ENCODE data around the gene NDUFB2.
A peak's percentile ranks its signal among the peaks of the same experiment; 100 is the strongest.
"Not testable (repeated sequence)": the region's sequence is repeated elsewhere in the genome, so short reads cannot be mapped to it uniquely, and the experiment has no call there.

NDUFB2 gene

DNA sequence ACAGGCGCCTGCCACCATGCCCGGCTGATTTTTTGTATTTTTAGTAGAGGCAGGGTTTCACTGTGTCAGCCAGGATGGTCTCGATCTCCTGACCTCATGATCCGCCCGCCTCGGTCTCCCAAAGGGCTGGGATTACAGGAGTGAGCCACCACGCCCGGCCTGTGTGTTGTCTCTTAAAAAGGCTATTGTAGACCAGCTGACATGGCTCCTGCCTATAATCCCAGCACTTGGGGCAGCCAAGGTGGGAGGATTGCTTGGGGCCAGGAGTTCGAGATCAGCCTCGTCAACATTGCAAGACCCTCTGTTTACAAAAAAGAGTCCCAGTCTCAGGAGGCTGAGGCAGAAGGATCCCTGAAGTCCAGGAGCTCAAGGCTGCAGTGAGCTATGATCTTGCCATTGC is 2.7 kb upstream of the NDUFB2 start:
- DNase-seq, result not testable (repeated sequence)

DNA sequence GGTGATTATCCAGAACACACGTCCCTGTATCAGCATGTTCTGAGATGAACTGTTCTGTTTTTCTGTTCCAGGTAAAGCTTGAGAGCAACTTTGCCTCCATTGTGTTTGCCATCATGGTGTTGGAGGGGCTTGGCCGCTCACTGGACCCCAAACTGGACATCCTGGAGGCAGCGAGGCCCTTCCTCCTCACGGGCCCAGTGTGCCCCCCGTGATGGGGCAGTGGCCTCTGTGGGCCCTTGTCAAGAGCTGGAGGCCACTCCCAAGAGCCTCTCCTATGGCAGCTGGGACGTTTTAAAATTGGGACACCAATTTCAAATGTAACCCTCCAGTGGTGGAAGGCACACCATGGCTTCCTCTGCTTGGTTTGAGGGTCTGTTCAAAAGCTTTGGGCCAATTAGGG is 1.9 kb upstream of the NDUFB2 start:
- DNase-seq, result no peak

DNA sequence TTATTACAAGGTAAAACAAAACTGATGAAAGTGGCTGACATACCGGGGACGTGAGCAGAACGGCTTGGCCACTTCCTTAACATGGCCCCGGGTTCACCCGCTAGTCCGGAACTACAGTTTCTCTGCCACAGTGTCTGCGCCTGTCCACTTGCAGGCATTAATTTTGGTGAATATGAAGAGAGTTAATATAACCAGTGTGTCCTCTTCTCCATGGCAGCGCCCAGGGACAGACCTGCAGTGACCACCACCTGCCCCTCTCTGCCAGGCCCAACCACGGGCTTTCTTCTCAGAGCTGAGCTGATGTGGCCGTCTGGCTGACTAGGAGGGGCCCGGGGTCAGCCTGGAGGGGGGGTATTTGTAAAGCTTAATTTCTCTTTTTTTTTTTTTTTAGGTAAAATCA is 1.1 kb upstream of the NDUFB2 start:
- no peak for DNase-seq

DNA sequence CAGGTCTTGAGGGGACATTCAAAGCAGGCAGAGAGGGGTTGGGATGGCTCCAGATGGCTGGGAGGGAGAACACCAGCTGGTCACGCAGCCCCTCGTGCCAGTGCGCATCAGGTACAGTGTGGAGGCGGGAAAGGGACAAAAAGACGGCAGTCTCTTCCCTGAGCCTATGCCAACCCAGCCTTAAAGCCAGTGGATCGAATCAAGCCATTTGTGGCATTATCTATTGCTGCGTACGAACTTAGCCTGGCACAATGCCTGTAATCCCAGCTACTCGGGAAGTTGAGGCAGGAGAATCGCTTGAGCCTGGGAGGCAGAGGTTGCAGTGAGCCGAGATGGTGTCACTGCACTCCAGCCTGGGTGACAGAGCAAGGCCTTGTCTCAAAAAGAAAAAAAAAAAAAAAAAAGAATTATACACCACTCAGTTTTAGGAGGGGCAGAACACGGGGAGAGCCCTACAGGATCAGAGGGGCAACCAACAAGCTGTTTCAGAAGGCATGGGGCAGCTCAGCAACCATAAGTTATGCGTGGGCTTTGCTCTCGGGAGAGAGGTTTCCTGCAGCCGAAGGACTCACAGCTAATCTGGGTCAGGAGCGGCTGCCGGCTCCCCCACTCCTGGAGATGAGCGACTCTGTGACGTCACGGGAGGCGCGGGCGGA is 356 bp upstream of the NDUFB2 start:
- DNase-seq, result peak in 2 of 3 donors; percentile 95 to 97

DNA sequence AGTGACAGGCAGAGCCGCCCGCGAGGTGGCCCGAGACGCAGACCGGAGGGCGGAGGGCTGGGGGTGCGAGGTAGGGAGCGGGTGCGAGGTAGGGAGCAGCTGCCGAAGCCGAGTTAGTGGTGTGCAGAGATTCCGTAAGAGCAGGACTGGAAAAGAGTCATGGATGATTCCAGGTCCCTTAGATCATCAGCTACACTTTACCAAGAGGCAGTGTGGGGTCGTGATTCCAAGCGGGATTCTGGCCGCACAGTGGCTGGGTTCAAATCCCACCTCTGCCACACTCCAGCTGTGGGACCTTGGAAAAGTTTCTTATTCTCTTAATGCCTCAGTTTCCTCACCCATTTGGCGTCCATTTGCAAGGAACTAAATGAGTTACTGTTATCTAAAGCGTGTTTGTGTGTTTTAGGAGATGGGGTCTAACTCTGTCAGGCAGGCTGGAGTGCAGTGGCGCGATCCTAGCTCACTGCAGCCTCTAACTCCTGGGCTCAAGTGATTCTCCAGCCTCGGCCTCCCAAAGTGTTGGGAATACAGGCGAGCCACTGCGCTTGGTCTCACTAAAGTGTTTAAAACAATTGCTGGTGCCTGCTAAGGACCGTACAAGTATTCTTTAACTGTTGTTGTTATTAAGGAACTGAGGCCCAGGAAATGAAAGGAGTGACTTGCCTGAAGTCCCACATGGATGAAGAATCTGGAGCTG is 1.1 kb downstream of the NDUFB2 start:
- DNase-seq, result no peak

DNA sequence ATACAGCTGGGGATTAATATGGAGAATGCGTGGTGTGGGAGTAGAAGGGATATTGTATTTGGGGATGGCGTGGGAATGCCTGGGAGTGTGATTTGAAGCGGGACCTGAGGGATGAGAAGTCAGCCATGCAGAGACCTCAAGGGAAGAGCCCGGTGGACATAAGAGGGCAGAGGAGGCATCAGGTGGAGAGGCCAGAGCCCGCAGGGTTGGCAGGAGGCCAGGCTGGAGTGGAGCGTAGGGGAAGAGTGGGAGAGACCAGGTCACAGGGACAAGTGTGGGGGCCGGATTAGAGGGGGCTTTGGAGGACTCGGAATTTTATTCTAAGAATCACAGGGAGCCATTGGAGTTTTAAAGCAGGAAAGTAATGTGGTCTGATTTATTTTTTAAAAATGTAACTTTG is 2.0 kb downstream of the NDUFB2 start:
- DNase-seq, result no peak

DNA sequence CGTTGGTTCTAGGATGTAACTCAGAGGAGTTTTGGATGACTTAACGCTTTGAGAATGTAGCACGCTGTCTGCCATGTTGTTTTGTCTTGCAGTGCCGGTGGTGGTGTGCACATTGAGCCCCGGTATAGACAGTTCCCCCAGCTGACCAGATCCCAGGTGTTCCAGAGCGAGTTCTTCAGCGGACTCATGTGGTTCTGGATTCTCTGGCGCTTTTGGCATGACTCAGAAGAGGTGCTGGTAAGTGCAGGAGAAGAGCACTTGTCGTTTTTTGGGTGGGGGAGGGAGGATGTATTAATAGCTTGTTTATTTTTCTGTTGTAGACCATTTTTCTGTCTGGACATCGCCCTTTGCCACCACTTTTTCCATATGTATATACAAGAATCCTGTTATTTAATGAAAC is 6.3 kb downstream of the NDUFB2 start:
- no peak for DNase-seq

DNA sequence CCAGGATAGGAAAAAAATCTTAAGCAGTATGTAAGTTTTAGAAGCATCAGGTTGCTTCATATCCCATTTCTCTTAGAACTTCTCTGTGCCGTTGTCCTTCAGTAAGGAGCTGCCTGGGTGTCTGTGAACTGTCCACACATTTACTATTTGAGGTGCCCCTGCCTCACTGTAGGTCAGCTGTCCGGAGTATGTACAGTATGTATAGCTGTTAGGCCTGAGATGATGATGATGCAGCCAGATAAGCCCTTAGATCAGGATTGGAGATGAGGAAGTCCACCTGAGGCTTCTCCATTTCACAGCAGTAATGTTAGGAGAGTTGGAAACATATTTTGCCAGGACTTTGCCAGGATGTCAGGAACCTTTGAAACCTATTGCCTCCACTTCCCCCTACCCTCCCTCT is 7.7 kb downstream of the NDUFB2 start:
- DNase-seq, result no peak

DNA sequence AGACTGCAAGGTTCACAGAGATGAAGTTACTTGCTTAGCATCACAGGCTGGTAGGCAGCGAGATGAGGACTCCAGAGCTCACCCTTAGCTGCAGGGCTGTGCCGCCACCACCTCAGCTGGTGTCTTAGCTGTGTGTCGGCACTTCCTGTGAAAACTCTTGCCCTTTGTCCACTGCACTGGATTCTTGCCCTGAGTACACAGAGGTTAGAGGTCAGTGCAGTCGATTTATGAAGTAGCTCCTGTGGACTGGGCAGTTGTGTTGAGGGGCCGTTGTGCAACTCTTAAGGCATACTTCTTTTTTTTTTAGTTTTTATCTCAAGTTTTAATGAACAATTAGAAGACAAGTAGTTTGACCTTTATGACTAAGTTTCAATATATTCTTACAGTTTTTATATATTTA is 10.6 kb downstream of the NDUFB2 start:
- DNase-seq, result no peak

DNA sequence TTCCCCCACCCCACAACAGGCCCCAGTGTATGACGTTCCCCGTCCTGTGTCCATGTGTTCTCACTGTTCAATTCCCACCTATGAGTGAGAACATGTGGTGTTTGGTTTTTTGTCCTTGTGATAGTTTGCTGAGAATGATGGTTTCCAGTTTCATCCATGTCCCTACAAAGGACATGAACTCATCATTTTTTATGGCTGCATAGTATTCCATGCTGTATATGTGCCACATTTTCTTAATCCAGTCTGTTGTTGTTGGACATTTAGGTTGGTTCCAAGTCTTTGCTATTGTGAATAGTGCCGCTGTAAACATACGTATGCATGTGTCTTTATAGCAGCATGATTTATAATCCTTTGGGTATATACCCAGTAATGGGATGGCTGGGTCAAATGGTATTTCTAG is 12.3 kb downstream of the NDUFB2 start:
- DNase-seq, result not testable (repeated sequence)

DNA sequence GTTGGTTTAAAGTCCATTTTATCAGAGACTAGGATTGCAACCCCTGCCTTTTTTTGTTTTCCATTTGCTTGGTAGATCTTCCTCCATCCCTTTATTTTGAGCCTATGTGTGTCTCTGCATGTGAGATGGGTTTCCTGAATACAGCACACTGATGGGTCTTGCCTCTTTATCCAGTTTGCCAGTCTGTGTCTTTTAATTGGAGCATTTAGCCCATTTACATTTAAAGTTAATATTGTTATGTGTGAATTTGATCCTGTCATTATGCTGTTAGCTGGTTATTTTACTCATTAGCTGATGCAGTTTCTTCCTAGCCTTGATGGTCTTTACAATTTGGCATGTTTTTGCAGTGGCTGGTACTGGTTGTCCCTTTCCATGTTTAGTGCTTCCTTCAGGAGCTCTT is 15.9 kb downstream of the NDUFB2 start:
- not testable (repeated sequence) for DNase-seq

DNA sequence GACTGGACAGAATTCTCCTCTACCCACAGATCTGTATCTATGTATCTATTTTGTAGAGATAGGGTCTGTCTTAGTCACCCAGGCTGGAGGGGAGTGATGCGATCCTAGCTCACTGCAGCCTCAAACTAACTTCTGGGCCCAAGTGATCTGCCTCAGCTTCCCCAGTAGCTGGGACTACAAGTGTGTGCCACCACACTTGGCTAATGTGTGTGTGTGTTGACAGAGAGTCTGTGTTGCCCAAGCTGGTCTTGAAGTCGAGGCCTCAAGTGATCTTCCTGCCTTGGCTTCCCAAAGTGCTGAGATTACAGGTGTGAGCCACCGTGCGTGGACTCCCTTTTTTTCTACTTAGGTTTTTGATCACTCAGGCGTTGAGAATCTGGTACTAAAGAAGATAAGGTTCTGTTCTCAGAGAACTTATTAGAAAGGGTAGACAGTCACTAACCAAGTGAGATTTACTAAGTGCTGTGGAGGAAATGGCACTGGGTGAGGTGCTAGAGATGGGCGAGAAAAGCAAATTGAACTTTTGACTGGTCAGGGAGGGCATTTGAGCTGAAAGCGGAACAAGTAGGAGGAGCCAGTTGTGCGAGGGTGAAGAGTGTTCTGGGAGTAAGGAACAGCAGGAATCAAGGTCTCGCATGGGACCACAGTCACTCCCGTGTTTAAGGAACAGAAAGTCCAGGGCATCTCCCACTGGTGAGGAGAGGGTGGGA is 18.0 kb downstream of the NDUFB2 start:
- no peak for DNase-seq

DNA sequence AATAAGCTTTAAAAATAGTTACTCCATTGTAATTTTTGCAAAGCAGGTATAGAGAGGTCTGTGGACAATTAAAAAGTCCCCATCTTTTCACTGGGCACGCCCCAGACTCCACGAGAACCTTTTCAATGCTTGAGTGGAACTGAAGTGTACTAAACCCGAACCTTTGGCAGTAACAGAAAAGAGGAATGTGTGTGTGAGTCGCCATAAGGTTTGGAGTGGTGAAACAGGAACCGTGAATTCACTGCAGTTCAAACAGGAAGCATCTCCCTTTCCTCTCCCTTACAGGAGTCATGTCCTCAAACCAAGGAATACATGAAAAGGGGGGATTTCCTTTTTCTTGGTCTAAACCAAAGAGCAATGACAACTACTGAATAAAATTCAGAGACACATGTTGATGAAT is 23.2 kb downstream of the NDUFB2 start:
- DNase-seq, result peak; percentile 54 to 70 (median 68)

DNA sequence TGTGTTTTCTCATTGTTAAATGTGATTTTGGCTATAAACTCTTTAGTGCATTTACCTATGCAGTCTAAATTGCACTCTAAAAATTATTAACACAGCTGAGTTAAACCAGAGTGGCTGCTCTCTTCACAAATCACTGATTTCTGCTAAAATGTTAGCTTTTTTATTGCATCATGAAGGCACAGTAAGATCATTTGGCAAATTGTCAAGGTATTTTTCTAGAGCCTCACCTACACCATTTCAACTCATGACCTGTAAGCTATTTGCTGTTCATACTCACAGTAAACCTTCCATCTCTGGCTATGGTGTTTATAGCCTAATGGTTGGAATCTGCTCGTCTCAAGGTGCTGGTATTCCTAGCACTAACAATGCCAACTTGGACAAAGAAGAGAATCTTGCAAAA is 25.7 kb downstream of the NDUFB2 start:
- DNase-seq, result no peak

DNA sequence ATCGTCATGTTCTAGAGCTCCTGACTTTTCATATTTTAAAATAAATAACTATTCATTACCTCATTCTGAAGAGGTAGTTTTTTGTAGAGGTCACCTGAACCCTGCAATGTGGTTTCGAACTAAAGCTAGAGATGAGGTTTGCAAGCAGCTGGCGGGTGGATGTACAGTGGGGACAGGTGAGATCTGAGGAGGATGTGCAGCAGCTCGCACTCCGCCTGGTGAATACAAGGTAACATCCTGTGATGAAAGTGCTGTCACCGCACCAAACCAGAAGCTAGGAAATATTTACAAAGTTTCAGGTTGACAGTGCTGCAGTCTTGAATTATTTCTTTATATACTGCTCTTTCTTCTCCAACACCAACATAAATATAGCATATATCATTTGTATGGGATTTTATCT is 26.5 kb downstream of the NDUFB2 start:
- no peak for DNase-seq

DNA sequence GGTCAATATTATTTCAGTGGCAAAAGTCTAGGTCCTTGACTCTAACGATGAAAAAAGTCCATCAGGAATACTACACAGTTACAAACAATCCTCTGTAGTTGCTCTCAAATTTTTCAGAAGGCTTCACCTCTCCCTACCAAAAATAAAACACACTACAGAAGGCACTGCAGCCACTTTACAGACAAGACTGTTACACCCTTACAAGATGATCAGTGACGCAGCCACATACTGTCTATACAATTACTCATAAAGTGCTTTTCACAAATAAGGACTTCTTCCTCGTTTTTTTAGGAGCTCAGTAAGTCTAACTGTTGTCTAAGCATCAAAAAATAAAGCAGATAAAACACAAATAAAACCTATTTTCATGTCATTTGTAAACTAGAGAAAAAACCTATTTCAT is 27.1 kb downstream of the NDUFB2 start:
- no peak for DNase-seq

DNA sequence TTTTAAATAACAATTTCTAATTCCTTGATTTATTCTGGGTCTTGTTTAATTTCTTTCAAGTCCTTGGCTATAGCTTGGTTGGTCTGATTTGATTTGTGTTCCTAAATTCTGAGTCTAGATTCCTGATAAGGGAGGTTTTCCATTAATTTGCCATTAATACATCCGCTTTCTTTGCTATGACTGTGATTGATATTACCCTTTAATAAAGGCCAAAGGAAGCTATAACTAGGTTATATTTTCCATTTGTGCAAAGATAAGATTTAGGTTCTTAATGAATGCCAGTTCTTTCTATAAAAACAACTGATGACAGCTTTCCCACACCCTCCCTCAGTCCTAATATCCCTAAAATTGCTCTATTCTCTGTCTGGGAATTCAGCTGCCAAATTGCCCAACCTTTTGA is 28.2 kb downstream of the NDUFB2 start:
- no peak for DNase-seq

DNA sequence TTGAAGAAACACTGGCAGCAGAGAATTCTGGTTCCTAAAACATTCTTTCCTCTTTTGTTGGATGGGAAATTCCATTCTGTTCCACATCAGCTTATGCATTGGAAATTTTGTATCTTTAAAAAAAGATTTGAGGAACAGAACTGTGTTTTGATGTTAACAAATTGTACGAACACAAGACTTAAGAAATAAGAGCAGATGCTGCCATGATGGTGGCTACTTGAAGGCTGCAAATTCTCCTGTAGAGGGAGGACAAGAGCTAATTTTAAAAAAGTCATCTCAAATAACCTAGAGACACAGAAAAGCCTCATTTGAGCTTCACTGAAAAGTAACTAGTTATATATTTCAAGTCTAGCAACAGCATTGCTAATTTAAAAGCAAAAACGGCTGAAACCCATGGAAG is 29.8 kb downstream of the NDUFB2 start:
- peak; percentile 41 to 68 (median 66) for DNase-seq

DNA sequence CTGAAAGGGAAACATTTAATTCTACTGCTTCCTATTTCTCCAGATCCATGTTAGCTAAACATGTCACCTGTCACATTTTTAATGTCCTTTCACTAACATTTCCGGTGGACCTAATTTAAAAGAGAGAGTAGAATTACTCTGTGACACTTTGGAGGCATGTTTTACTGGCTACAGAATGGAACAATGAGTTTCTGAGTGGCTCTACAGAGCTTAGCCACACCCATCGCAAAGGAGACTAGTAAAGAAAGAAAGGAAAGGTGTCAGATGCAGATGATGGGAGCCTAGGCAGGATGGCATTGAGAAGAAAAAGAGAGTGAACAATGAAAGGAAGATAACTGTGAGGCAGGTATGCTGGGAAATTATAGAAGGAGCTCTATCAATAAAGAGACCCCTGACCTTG is 35.9 kb downstream of the NDUFB2 start:
- no peak for DNase-seq

DNA sequence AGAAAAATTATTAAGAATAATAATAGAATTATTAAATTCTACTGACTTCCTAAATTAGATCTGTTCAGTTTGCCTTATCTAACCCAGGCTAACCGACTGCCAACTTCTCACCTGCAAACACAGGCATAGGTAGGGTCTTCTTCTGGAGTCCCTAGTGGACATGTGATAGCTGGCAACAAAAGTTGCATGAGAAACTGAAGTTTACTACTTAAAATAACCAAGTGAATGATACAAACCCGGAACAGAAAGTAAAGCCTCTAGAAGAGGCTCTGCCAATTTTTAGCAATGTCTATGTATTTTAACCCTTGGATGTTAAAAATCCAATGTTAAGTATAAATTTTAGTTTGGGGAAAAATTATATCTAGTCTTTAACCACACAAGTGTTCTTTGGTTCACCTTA is 37.6 kb downstream of the NDUFB2 start:
- no peak for DNase-seq

DNA sequence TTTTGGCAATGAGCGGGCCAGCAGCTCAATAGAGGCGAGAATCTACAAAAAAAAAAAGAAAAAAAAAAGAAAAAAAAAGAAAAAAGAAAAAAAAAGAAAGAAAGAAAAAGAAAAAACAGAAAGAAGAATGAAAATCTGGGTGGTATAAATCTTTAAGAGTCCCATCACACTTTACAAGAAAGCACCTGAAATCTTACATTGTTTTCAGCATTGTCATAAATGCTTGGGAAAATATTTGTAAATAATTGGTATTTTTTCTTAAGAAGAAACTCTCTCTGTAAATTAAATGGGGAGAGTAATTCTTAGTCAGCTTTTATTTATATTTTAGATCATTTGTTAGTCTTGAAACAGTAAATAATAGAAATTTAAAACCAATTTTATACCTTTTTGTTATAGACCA is 38.2 kb downstream of the NDUFB2 start:
- DNase-seq, result no peak

DNA sequence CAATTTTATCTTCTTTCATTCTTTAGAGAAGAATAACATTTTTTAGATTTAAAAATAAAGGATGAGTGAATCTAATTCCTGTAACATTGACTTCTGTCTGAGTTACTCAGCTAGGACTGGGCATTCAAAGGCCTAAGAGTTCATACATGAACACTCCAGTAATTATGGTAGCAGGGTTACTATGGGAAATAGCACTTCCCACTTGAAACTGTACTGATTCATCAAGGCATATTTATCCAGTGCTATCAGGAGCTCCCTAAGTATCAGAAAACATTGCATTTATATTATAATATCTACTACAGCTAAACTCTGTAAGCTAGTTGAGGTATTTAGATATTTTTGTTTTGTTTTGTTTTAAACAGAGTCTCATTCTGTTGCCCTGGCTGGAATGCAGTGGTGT is 41.8 kb downstream of the NDUFB2 start:
- no peak for DNase-seq

DNA sequence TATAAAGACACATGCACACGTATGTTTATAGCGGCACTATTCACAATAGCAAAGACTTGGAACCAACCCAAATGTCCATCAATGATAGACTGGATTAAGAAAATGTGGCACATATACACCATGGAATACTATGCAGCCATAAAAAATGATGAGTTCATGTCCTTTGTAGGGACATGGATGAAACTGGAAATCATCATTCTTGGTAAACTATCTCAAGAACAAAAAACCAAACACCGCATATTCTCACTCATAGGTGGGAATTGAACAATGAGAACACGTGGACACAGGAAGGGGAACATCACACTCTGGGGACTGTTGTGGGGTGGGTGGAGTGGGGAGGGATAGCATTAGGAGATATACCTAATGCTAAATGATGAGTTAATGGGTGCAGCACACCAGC is 46.7 kb downstream of the NDUFB2 start:
- DNase-seq, result not testable (repeated sequence)

DNA sequence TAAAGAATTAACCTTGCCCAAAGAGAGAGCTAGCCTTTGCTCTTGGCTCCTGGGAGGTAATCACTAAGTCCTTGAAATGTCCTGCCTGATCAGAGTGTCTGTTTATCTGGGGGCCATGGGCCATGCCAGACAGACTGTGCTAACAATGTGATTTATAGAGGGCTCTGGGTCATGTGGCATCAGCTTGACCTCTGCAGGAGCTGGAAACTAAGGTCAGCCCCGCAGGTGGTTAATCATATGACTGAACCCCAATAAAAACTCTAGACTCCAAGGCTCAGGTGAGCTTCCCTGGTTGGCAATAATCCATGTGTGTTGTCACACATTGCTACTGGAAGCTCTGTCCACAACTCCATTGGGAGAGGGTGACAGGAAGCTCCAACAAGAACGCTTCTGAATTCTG is 47.5 kb downstream of the NDUFB2 start:
- DNase-seq, result no peak
